GOT3 (cell line): ENCODE data around the gene SIAH1.
"Not testable (repeated sequence)": the region's sequence is repeated elsewhere in the genome, so short reads cannot be mapped to it uniquely, and the experiment has no call there.

Source experiments
- DNase-seq: peaks from one replicate; lab custom pipeline; 2025; ENCODE audit warnings: mixed read lengths; lab: John Stamatoyannopoulos, UW

Gene SIAH1

GRCh38 chr16:48366165-48367093 is 18.8 kb downstream of the SIAH1 start:
- no peak for DNase-seq

GRCh38 chr16:48365601-48366164 is 19.5 kb downstream of the SIAH1 start:
- DNase-seq = peak; percentile 83

GRCh38 chr16:48365025-48365600 is 20.1 kb downstream of the SIAH1 start:
- no peak for DNase-seq

- DNase-seq = no peak
Measured at GRCh38 chr16:48361540-48362144, 23.6 kb downstream of the SIAH1 start.

- no peak for DNase-seq
Measured at GRCh38 chr16:48361012-48361411, 24.2 kb downstream of the SIAH1 start.

- no peak for DNase-seq
Measured at GRCh38 chr16:48359983-48360382, 25.2 kb downstream of the SIAH1 start.

GRCh38 chr16:48358419-48358818 is 26.8 kb downstream of the SIAH1 start:
- DNase-seq = no peak

- no peak for DNase-seq
Measured at GRCh38 chr16:48356633-48357376, 28.4 kb downstream of the SIAH1 start.

- DNase-seq = no peak
Measured at GRCh38 chr16:48354877-48355855, 30.0 kb downstream of the SIAH1 start.

GRCh38 chr16:48354385-48354784 is 30.8 kb downstream of the SIAH1 start:
- DNase-seq = not testable (repeated sequence)

GRCh38 chr16:48353565-48354163 is 31.5 kb downstream of the SIAH1 start:
- no peak for DNase-seq

GRCh38 chr16:48352648-48353390 is 32.4 kb downstream of the SIAH1 start:
- no peak for DNase-seq

GRCh38 chr16:48350736-48351135 is 34.5 kb downstream of the SIAH1 start:
- DNase-seq = no peak

GRCh38 chr16:48347980-48348379 is 37.2 kb downstream of the SIAH1 start:
- DNase-seq = no peak

- no peak for DNase-seq
Measured at GRCh38 chr16:48347191-48347865, 37.9 kb downstream of the SIAH1 start.

- DNase-seq = no peak
Measured at GRCh38 chr16:48342591-48342990, 42.6 kb downstream of the SIAH1 start.

- DNase-seq = no peak
Measured at GRCh38 chr16:48340054-48340453, 45.2 kb downstream of the SIAH1 start.

GRCh38 chr16:48335961-48336360 is 49.3 kb downstream of the SIAH1 start:
- no peak for DNase-seq

GRCh38 chr16:48334325-48334724 is 50.9 kb downstream of the SIAH1 start:
- no peak for DNase-seq
